H9 (cell line): ENCODE data around the gene E2F1. TPM values are rescaled to one million over a fixed set of nuclear protein-coding genes. Genes with fewer than 3 reads are reported as not detected.

Experiments used
- DNase-seq: peaks from one replicate; pipeline ENCODE4 v3.0.0-alpha.2; 2017
- H2AFZ ChIP-seq: one replicate; pipeline ENCODE4 v1.6.1; 2013; ENCODE audit warnings: mild to moderate bottlenecking, low read length, control low read depth, moderate library complexity
- H2AK5ac ChIP-seq: 2 replicates; pipeline ENCODE4 v1.6.1; 2013; ENCODE audit warnings: low read length, control low read depth, mixed read lengths; ENCODE audit not compliant: insufficient read length
- H2BK120ac ChIP-seq: one replicate; pipeline ENCODE4 v1.6.1; 2013; ENCODE audit warnings: low read depth, mild to moderate bottlenecking, low read length, control low read depth, inconsistent platforms; ENCODE audit not compliant: poor library complexity, severe bottlenecking
- H2BK12ac ChIP-seq: 2 replicates; pipeline ENCODE4 v1.6.1; 2013; ENCODE audit warnings: low read length, control low read depth, mixed read lengths, low read depth; ENCODE audit not compliant: insufficient read length
- H2BK15ac ChIP-seq: 2 replicates; pipeline ENCODE4 v1.6.1; 2013; ENCODE audit warnings: low read depth, low read length, control low read depth
- H2BK20ac ChIP-seq: one replicate; pipeline ENCODE4 v1.6.1; 2013; ENCODE audit warnings: low read depth, mild to moderate bottlenecking, low read length, control low read depth, inconsistent platforms; ENCODE audit not compliant: poor library complexity, severe bottlenecking
- H2BK5ac ChIP-seq: 2 replicates; pipeline ENCODE4 v1.6.1; 2013; ENCODE audit warnings: low read length, control low read depth, mixed read lengths; ENCODE audit not compliant: insufficient read length
- H3K14ac ChIP-seq: 2 replicates; pipeline ENCODE4 v1.6.1; 2013; ENCODE audit warnings: low read length, control low read depth; ENCODE audit not compliant: insufficient read depth
- H3K18ac ChIP-seq: 2 replicates; pipeline ENCODE4 v1.6.1; 2013; ENCODE audit warnings: low read depth, mild to moderate bottlenecking, mixed read lengths, low read length, control low read depth; ENCODE audit not compliant: insufficient read length
- H3K23ac ChIP-seq: 2 replicates; pipeline ENCODE4 v1.6.1; 2013; ENCODE audit warnings: low read length, control low read depth, mixed read lengths, low read depth; ENCODE audit not compliant: insufficient read length
- H3K23me2 ChIP-seq: 2 replicates; pipeline ENCODE4 v1.6.1; 2013; ENCODE audit warnings: low read depth, mild to moderate bottlenecking, mixed read lengths, low read length, control low read depth; ENCODE audit not compliant: insufficient read length, poor library complexity, severe bottlenecking
- H3K27ac ChIP-seq: 2 replicates; pipeline ENCODE4 v1.5.1; 2013; ENCODE audit warnings: low read length, control low read depth, mixed read lengths, low read depth; ENCODE audit not compliant: insufficient read length
- H3K27me3 ChIP-seq: 2 replicates; pipeline ENCODE4 v1.6.1; 2013; ENCODE audit warnings: low read length, control low read depth, inconsistent platforms; ENCODE audit not compliant: insufficient read depth
- H3K4ac ChIP-seq: 2 replicates; pipeline ENCODE4 v1.6.1; 2013; ENCODE audit warnings: low read depth, mild to moderate bottlenecking, control low read depth, inconsistent platforms, low read length, moderate library complexity
- H3K4me1 ChIP-seq: 2 replicates; pipeline ENCODE4 v1.6.1; 2013; ENCODE audit warnings: low read length, control low read depth, inconsistent platforms; ENCODE audit not compliant: insufficient read depth
- H3K4me2 ChIP-seq: 2 replicates; pipeline ENCODE4 v1.6.1; 2013; ENCODE audit warnings: low read length, control low read depth, mixed read lengths; ENCODE audit not compliant: insufficient read length, insufficient read depth
- H3K56ac ChIP-seq: 2 replicates; pipeline ENCODE4 v1.6.1; 2013; ENCODE audit warnings: low read depth, mild to moderate bottlenecking, mixed read lengths, low read length, control low read depth; ENCODE audit not compliant: insufficient read length
- H3K79me1 ChIP-seq: 2 replicates; pipeline ENCODE4 v1.6.1; 2013; ENCODE audit warnings: low read depth, mild to moderate bottlenecking, moderate library complexity, low read length, control low read depth, inconsistent platforms; ENCODE audit not compliant: insufficient read depth, poor library complexity, severe bottlenecking
- H3K79me2 ChIP-seq: 2 replicates; pipeline ENCODE4 v1.6.1; 2013; ENCODE audit warnings: low read length, control low read depth, inconsistent platforms; ENCODE audit not compliant: insufficient read depth
- H3K9ac ChIP-seq: 2 replicates; pipeline ENCODE4 v1.6.1; 2013; ENCODE audit warnings: low read length, control low read depth, mixed read lengths; ENCODE audit not compliant: insufficient read length; ENCODE audit errors: extremely low read depth
- H3K9me3 ChIP-seq: one replicate; pipeline ENCODE4 v1.6.1; 2013; ENCODE audit warnings: low read depth, low read length, inconsistent platforms; ENCODE audit not compliant: control insufficient read depth
- H3T11ph ChIP-seq: one replicate; pipeline ENCODE4 v1.6.1; 2013; ENCODE audit warnings: mild to moderate bottlenecking, low read length, control low read depth, inconsistent platforms
- H4K20me1 ChIP-seq: one replicate; pipeline ENCODE4 v1.6.1; 2013; ENCODE audit not compliant: control insufficient read depth, insufficient read length, insufficient read depth
- H4K5ac ChIP-seq: 2 replicates; pipeline ENCODE4 v1.6.1; 2013; ENCODE audit warnings: low read depth, mild to moderate bottlenecking, mixed read lengths, low read length, control low read depth; ENCODE audit not compliant: insufficient read length
- H4K8ac ChIP-seq: replicated peaks from 2 replicates; pipeline ENCODE4 v1.6.1; 2013; ENCODE audit warnings: low read length, control low read depth, mixed read lengths, low read depth; ENCODE audit not compliant: insufficient read length
- H4K91ac ChIP-seq: 2 replicates; pipeline ENCODE4 v1.6.1; 2013; ENCODE audit warnings: low read depth, mild to moderate bottlenecking, moderate library complexity, mixed read lengths, low read length, control low read depth; ENCODE audit not compliant: insufficient read length
- H3K27ac Mint-ChIP-seq, 3 experiments: 2 replicates in 2 of 3; 3 replicates in 1 of 3; pipeline ENCODE4 v1.8.0; 2020 to 2021; ENCODE audit warnings: mixed read lengths in 3 of 3, mild to moderate bottlenecking in 1 of 3, moderate library complexity in 1 of 3
- H3K27me3 Mint-ChIP-seq: 2 replicates; pipeline ENCODE4 v1.8.0; 2021; ENCODE audit warnings: low read depth, mild to moderate bottlenecking, moderate library complexity, mixed read lengths
- H3K36me3 Mint-ChIP-seq, 3 experiments: 2 replicates in 2 of 3; 3 replicates in 1 of 3; pipeline ENCODE4 v1.8.0; 2020 to 2021; ENCODE audit warnings: low read depth in 3 of 3, mixed read lengths in 3 of 3; ENCODE audit not compliant: insufficient read depth in 1 of 3
- H3K4me1 Mint-ChIP-seq, 2 experiments: 2 replicates each; pipeline ENCODE4 v1.8.0; 2020; ENCODE audit warnings: mixed read lengths in 2 of 2
- H3K4me3 Mint-ChIP-seq, 2 experiments: 2 replicates in 1 of 2; 3 replicates in 1 of 2; pipeline ENCODE4 v1.8.0; 2020 to 2021; ENCODE audit warnings: mild to moderate bottlenecking in 2 of 2, mixed read lengths in 2 of 2, moderate library complexity in 1 of 2
- H3K9me3 Mint-ChIP-seq, 2 experiments: 2 replicates in 1 of 2; 3 replicates in 1 of 2; pipeline ENCODE4 v1.8.0; 2020; ENCODE audit warnings: mild to moderate bottlenecking in 2 of 2, mixed read lengths in 2 of 2, moderate library complexity in 1 of 2
- CTCF ChIP-seq: fragments of 200-600 bp; sonication (generic); conservative IDR thresholded peaks from 3 replicates; pipeline ENCODE4 v1.8.0; 2021; ENCODE audit warnings: antibody characterized with exemption, mild to moderate bottlenecking
- WGBS: extraction: QIAGEN DNeasy Blood & Tissue Kit; methylation state at CpG from one replicate; pipeline ENCODE4 v1.1.7; 2013; ENCODE audit warnings: missing lambda C conversion rate, low lambda C conversion rate, mixed read lengths; ENCODE audit not compliant: insufficient read length; ENCODE audit errors: extremely low coverage; 5-methylcytosine and 5-hydroxymethylcytosine counted together
- total RNA-seq: library from RNA; stranded (reverse); gene quantifications from 2 replicates; pipeline ENCODE4 v1.2.1, GENCODE V29; 2021

The E2F1 gene
- total RNA-seq, 1 experiment from 2014 or later, result 58.7 TPM

- Histone ChIP-seq H2AK5ac (no peak overlapping the region), H3K9me3 (no peaks in the 10 kb centered on the region), H4K5ac (no peak overlapping the region), H2BK15ac (no peak overlapping the region), H2BK5ac (no peak overlapping the region), H3K56ac (no peak overlapping the region), H3K9ac (no peak overlapping the region), H3K79me2 (no peaks in the 10 kb centered on the region), H3K27me3 (no peaks in the 10 kb centered on the region), H3T11ph (no peak overlapping the region), H2BK12ac (no peak overlapping the region), H3K23ac (no peak overlapping the region), H3K14ac (no peak overlapping the region), H3K4ac (no peak overlapping the region), H3K4me1 (no peaks in the 10 kb centered on the region), H3K4me2 (no peak overlapping the region), H4K20me1 (no peaks in the 10 kb centered on the region), H4K91ac (no peak overlapping the region), H2BK20ac (no peak overlapping the region), H4K8ac (no peak overlapping the region), H3K18ac (no peak overlapping the region), H3K27ac (no peak overlapping the region), H3K79me1 (no peaks in the 10 kb centered on the region), H2BK120ac (no peak overlapping the region), H3K23me2 (no peaks in the 10 kb centered on the region), H2AFZ (no peak overlapping the region)
- TF ChIP-seq CTCF, result no peak
- DNase-seq, result no peak
- Mint-ChIP-seq H3K36me3 (peaks cover 18 to 82% (median 53%) of the 10 kb centered on the region in 3 experiments; a peak in 6 of 7 replicates), H3K4me3 (no peak overlapping the region), H3K4me1 (no peaks in the 10 kb centered on the region), H3K27ac (no peak overlapping the region), H3K9me3 (no peaks in the 10 kb centered on the region), H3K27me3 (no peaks in the 10 kb centered on the region)
- WGBS, result no CpG with 5 or more reads among the region's 4 CpGs
Observed at GRCh38 chr20:33627577-33628216, 58.5 kb downstream of the E2F1 start.
